Suppressor macrophage treated with lipopolysaccharide for 4 hours (primary cell): Measurements from ENCODE around the gene WWC1.

Experiments
- DNase-seq: peaks from one replicate; pipeline ENCODE4 v3.0.0-alpha.2; 2020

Gene WWC1

DNA sequence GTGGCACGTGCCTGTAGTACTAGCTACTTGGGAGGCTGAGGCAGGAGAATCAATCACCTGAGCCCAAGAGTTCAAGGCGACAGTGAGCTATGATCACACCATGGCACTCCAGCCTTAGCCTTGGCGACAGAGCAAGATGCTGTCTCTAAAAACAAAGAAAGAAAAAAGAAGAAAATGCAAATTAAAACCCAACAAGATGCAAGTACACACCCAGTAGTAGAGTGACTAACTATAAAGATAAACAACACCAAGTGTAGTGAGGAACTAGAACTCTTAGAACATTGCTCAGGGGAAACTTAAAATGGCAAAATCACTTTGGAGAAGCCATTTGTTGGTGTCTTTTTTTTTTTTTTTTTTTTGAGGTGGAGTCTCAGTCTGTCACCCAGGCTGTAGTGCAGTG, 160.1 kb downstream of the WWC1 start:
- DNase-seq = no peak

DNA sequence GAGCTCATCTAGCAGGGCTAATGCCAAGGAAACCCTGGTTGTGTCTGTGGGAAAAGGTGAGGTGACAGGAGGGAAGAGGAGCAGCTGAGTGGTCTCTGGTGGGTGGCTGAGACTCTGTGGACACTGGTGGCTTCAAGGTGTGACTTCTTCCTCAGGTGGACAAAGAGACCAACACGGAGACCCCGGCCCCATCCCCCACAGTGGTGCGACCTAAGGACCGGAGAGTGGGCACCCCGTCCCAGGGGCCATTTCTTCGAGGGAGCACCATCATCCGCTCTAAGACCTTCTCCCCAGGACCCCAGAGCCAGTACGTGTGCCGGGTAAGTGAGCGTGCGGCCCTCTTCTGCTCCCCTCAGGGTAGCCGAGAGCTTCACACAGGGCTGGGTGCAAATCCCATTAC, 163.8 kb downstream of the WWC1 start:
- DNase-seq = no peak

DNA sequence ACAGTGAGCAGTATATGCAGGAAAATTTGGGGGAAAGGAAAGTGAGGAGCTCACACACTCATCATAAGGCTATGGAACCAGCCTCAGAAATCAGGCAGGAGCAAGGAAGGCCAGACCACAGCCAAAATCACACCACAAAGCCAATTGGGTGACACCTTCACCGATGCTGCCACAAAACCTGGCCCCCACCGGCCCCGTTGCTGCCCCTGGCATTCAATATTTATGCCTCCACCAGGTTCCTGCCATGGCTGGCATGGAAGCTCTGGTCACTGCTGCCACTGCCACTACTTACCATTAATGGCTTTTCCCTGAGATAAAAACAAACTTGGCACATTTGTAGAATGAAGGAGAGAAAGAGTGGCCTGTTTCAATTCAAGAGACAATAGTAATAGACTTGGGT, 166.1 kb downstream of the WWC1 start:
- no peak for DNase-seq

DNA sequence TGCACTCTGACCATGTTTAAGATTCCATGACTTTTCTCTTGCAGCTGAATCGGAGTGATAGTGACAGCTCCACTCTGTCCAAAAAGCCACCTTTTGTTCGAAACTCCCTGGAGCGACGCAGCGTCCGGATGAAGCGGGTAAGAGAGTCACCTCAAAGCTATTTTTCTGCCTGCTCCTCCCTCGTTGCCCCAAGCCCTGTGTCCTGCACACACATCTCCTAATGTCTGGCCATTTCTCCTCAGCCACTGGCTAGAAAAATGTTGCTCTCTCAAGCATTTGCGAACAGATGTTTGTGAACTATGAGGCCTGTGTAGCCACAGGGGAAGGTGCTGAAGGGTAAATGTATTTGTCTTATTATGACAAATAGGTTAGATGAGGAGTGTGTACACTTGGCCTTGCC, 169.2 kb downstream of the WWC1 start:
- DNase-seq = no peak

DNA sequence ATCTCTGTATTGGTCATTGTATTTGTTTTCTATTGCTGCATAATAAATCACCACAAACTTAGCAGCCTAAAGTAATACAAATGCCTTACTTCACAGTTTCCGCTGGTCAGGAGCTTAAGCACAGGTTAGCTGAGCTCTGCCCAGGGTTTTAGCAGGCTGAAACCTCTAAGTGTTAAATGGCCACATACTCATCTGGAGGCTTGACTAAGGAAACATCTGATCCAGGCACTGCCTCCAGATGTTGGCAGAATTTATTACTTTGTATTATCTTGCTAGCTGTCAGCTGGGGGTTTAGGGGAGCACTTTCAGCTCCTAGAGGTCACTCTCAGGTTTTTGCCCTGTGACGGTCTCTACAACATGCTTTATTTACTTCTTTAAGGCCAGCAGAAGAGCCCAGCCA, 171.6 kb downstream of the WWC1 start:
- DNase-seq = no peak

DNA sequence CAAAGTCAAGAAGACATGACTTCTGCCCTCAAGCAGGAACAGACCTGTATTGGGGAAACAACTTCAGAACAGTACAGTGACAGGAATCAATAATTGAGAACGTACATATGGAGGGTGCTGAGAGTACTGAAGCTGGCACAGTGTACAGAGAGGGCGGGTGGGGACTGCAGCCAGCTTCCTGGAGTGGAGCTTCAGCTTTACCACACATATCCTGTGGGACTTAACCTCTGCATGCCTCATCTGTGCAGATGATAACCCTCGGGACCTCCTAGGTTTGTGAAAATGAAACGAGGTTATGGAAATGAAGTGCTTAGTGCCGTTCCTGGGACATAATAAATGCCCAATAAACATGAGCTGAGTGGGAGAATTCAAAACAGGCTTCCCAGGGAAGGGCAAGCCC, 172.8 kb downstream of the WWC1 start:
- no peak for DNase-seq

DNA sequence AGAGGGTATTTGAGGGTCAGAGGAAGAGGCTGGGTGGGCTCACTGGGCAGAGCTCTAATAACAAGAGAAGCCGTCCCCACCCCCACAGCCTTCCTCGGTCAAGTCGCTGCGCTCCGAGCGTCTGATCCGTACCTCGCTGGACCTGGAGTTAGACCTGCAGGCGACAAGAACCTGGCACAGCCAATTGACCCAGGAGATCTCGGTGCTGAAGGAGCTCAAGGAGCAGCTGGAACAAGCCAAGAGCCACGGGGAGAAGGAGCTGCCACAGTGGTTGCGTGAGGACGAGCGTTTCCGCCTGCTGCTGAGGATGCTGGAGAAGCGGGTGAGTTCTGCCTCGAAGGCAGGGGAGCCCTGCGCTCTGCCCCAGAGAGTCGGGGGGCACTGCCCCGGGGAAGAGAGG, 173.2 kb downstream of the WWC1 start:
- no peak for DNase-seq

DNA sequence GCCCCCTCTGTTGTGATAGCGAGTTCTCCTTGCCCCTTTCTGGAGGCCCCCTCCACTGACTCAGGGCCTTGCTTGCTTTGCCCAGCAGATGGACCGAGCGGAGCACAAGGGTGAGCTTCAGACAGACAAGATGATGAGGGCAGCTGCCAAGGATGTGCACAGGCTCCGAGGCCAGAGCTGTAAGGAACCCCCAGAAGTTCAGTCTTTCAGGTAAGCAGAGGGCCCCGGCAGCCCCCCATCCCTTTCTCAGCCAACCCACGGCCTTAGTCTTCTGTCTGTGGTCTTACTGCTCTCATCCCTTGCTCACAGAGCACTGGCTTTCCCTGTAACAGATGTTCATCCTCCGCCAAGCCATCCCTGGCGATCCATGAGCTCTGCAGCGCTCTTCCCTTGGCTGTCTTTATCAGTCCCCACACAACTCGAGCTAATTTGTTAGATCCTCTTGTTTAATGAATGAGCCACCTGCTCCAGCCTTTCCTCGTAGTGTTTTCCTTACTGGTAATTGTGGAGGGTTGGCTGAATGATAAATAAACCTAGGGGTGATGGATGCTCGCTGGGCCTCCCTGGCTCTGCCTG, 176.4 kb downstream of the WWC1 start:
- DNase-seq = no peak

DNA sequence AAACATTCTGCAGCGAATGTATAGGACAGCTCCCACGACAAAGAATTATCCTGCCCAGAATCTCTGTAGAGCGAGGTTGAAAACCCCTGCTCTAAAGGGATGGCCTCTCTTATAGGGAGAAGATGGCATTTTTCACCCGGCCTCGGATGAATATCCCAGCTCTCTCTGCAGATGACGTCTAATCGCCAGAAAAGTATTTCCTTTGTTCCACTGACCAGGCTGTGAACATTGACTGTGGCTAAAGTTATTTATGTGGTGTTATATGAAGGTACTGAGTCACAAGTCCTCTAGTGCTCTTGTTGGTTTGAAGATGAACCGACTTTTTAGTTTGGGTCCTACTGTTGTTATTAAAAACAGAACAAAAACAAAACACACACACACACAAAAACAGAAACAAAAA, 177.4 kb downstream of the WWC1 start:
- DNase-seq = no peak

DNA sequence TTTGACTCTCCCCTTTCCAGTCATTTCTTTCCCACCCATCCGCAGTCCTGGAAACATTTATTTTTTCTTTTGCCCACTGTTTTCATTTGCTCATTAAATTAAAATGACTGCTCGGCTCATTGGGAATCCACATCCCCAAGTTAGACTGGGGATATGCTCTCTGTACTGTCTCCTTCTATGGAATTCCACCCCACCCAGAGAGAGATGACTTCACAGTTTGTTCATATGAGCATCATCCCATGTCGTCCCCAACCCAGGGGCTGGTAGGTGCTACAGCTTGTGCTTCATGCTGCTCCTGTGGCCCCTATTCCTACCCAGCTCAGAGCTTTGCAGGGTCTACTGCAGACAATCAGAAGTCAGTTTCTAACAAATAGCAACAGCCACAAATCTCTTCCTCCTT, 178.4 kb downstream of the WWC1 start:
- DNase-seq = no peak

DNA sequence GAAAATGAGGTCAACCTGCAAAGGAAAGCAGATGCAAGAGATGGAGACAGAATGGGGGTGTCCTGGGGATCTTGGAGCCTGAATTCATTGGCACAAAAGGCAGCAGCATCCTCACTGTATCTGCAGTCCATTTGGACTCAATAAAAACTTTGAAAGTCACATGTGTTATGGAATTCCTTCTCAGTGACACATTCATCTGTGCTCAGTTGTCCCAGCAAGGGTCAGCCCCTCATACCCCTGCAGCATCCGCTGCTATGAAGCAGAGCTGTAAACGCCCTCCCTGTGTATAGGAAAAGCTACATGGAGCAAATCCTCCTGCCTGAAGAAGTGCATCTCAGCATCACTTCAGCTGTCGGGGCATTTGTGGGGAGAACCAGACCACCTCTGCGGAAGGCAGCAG, 180.3 kb downstream of the WWC1 start:
- no peak for DNase-seq

DNA sequence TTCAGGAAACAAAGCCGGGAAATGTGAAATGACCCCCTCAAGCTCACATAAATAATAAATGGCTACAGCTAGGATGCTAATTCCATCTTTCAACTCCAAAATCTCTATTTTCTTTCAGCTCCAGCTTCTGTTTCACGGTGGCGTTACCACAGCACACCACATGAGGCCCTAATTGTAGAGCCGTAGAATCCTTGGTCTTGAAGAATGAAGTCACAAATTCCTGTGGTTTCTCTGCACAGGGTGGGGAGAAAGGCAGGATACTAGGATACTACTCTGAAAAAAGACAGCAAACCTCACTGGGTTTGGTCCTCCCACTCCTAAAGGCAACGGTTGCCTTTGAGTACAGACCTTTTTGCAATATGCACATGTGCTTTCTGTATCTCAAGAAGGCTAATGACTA, 180.9 kb downstream of the WWC1 start:
- no peak for DNase-seq

DNA sequence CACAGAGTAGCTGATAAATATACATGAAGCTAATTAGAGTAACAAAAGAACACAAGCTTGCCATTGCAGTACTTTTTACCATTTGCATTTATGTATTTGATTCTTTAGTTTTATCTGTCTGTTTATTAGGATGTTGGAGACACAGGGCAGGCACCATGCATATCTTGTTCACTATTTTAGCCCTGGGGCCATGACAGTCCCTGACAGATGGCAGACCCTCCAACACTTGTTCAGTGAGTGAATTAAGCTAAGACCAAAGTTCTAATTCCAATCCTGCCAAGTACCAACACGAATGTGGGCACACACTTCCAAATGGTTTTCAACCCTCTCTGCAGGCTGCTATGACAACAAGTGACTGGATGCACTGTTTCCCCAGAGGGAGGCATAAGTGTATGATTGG, 182.9 kb downstream of the WWC1 start:
- DNase-seq = no peak

DNA sequence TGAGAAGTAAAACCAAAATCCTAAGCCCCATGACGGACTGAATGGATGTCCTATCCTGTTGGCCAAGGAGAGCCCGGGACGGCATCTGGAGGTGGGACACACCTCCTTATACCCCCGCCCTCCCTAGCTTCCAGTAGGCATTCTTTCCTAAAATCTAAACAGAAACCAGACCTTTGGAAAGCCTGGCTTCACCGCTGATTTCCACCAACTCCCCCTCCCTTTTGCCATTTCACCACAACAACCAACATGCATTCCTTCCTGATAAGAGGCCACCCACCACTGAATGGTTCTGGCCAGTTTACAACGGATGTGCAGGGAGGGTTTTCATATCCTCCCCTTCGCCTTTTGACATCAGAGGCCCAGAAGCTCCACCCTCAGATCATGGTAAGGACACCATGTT, 185.6 kb downstream of the WWC1 start:
- DNase-seq = no peak

DNA sequence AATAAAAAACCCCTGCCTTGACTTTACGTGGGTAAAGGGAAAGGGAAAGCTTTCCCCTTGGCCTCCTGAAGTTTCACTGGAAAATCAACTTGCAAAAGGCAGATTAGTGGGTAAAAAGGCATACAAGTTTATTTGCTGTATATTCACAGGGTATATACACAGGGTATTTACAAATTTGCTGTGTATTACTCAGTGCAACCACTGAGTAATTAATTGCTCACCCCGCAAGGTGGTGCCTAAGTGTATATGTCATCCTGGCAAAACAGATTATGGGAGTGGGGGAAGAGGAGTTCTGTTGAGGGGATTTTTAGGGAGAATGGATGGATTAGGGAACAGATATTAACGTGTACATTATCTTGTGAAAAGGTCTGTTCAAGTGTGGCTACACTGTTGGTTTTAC, 187.7 kb downstream of the WWC1 start:
- DNase-seq = no peak

DNA sequence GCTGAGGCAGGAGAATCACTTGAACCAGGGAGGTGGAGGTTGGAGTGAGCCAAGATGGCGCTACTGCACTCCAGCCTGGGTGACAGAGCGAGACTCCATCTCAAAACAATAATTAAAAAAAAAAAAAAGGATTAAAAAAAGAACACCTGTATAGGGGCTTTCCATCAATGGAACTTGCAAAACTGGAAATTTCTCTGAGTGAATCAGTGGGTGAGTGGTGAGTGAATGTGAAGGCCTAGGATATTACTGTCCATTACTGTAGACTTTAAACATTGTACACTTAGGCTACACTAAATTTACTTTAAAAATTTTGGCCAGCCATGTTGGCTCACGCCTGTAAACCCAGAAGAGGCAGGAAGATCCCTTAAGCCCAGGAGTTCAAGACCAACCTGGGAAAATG, 189.2 kb downstream of the WWC1 start:
- no peak for DNase-seq

DNA sequence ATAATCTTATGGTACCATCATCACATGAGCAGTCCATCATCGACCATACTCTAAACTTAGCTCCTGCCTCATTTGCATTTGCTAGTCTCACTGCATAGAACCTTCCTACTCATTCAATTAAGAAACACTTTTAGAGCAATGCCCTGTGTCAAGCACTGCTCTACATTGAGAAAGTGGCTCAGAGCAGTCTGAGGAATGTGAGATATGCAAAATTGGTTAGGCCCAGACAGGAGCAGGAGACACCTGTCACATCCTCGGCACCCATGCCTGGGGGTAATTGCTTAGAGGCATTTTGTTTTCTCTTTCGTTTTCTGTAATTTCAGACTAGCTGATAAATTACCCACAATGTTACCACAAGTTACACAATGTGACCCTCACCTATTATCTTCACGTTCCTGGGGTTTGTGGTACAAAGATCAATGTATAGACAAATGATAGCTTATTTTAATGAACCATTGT, 189.9 kb downstream of the WWC1 start:
- DNase-seq = no peak

DNA sequence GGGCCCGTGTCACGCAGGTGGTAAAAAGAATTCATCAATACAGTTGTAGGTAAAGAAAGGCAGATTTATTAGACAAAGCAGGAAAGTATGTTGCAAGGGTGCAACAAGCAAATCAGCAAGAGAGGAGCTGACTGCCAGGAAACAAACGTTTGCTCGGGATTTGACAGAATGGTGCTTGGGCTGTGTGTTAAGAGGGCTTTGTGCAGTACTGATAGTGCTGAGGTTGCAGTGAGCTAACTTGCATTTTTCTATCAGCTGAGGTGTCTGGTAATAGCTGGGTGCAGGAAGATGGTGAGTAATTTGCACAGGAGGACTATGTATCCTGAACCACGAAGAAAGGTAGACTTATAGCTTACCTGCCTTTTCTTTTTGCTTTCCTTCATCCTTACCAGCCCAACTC, 190.9 kb downstream of the WWC1 start:
- no peak for DNase-seq

DNA sequence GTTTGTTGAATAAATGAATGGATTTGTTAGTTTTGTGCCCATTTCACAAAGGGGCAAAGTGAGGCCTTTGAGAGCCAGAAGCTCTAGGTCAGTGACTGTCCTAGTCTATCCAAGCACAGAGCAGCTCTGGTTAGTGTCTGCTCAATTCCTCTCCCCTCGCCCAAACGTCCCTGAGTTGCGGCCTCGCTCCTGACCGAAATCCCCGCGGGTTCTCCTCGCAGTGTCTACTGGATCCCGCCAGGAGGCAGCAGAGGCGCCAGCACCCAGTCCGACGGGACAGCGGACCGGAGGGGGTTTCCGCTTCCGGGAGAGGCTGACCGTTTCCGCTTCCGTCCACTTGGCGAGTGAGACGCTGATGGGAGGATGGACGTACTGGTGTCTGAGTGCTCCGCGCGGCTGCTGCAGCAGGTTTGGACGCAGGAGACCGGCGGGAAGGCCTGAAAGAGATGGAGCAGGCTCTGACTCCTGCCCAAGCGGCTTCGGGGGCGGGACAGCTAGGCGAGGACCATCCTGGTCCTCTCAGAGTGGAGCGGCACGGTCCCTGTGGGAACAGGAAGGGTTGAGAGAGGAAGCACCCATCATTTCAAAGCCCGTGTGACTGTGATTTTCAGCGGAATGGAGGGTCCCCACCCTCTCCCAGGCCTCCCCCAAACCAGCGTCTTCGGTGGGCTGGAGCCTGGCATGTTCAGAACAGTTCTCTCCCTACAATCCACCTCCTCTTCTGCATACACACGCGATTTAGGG, 194.9 kb downstream of the WWC1 start, which contains the start of gene RARS1:
RARS1 (plus strand) TSS at position 336 of the 744 bp plus-strand sequence; CDS start at position 364, 28 bp downstream.
- peak; percentile 96 for DNase-seq

DNA sequence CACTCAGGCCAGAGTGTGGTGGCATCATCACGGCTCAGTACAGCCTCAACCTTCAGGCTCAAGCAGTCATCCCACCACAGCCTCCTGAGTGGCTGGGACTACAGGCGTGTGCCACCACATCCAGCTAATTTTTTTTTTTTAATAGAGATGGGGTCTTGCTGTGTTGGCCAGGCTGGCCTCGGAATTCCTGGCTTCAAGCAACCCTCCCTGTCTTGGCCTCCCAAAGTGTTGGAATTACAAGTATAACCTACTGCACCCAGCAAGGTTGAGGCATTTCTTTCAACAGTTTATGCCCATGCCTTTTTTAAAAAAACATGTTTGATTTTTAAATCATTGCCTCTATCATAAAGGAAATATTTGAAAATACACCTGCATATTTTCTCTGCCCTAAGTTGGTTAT, 197.6 kb downstream of the WWC1 start:
- no peak for DNase-seq

DNA sequence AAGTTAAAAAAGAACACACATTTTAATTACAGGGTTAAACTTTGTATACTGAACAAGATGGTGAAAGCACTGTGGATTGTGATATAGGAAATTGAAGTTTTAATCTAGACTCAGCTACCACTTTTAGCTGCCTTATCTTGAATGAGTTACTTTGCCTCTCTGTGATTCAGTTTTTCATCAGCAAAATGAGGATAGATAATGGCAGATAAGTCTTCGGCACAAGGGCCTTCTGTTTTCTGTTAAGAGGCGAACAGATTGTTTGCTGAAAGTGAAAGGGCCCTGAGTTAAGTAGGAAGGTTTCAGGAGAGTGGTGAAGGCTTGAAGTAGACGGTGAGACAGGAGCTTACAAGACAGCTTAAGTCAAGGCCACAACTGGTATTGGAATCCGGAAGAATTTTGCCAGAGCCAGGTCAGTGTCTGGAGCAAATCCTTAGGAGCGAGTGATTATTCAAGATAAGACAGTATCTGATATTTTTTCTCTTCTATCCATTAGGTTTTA, 202.7 kb downstream of the WWC1 start:
- no peak for DNase-seq

DNA sequence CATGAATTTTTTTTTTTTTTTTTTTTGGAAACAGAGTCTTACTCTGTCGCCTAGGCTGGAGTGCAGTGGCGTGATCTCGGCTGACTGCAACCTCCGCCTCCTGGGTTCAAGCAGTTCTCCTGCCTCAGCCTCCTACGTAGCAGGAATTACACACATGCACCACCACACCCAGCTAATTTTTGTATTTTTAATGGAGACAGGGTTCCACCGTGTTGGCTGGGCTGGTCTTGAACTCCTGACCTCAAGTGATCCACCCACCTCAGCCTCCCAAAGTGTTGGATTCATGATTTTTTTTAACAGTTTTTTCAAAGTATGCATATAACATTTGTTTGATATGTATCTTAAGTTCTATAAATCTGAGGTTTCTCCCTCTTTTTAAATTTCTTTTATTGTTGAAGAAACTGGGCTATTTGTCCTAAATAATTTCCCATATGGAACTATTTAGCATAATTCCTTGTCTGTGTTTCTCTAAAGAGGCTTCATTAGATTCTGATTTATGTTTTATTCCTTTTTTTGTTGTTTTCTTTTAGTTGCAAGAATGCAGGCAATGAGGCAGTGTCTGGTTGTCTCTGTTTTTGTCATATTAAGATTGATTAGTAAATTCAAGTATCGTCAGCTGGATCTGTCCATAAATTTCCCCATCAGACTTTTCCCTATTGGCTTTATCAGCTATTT, 211.3 kb downstream of the WWC1 start:
- no peak for DNase-seq

DNA sequence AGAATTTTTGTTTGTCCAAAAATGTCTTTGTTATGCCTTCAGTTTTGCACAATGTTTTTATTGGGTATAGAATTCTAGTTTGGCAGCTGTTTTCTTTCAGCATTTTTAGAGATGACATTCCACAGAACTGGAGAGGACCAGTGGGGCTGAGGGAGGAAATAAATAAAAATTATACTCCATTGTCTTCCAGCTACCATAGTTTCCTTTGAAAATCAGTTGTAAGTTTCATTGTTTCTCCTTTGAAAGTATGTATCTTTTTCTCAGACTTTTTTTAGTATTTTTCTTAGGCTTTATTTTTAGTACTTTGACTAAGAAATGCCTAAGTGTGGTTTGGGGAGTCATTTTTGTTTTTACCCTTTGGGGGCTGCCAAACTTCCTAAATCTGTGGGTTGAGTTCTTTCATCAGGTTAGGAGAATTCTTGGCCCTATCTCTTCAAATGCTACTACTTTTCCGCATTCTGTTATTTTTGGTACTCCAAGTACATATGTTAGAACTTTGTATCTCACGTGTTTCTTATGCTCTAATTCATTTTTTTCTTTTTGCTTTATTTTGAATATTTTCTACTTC, 222.5 kb downstream of the WWC1 start:
- DNase-seq = no peak
